ENCODE results near the gene TMBIM1.

- TF ChIP-seq CTCF (IDR thresholded peaks at IDR 0.05), result no peak
- TF ChIP-seq EP300 (IDR thresholded peaks at IDR 0.05), result no peak
These were observed 3.9 kb upstream of the TMBIM1 start for GRCh38 chr2:218296200-218296599.

Data from tibial nerve (tissue), 4 donors.